GM21619 (cell line): ENCODE measurements around the gene NSD2.
"Not testable (repeated sequence)": the region's sequence is repeated elsewhere in the genome, so short reads cannot be mapped to it uniquely, and the experiment has no call there.

Experiments used
- ATAC-seq: cut with Tn5 transposase; IDR thresholded peaks from one replicate; pipeline ENCODE4 v1.9.1; 2021; ENCODE audit not compliant: unreplicated experiment

Gene NSD2

DNA sequence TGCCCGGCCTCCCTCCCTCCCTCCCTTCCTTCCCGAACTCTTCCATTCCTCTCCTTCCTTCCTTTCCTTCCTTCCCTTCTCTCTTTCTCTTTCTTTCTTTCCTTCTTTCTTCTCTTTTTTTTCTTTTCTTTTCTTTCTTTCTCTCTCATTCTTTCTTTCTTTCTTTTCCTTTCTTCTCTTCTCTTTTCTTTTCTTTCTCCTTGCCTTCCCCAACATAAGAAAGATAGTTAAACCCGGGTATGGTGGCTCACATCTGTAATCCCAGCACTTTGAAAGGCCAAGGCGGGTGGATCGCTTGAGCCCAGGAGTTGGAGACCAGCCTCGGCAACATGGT is 25.4 kb downstream of the NSD2 start:
- no peak for ATAC-seq

GRCh38 chr4:1898007-1898406 is 26.8 kb downstream of the NSD2 start:
- no peak for ATAC-seq

DNA sequence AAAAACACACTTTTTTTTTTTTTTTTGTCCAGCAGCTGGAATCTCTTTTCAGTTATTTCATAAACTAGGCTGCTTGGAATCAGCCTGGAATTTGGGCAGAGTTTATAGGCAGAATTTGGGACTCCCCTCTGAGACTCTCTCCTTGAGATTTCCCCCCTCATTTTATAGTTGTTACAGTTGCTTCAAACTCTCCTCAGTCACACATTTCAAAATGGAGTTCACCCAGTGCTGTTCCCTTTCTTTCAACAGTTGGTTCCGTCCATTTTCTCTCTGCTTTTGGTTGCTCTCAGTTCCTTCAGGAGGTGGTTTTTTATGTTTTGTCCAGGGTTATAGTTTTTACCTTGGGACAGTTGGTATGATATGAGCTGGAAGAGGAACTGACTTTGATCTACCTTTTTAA is 27.5 kb downstream of the NSD2 start:
- ATAC-seq = no peak

GRCh38 chr4:1899149-1900086 is 28.2 kb downstream of the NSD2 start:
- ATAC-seq = peak; percentile 81

DNA sequence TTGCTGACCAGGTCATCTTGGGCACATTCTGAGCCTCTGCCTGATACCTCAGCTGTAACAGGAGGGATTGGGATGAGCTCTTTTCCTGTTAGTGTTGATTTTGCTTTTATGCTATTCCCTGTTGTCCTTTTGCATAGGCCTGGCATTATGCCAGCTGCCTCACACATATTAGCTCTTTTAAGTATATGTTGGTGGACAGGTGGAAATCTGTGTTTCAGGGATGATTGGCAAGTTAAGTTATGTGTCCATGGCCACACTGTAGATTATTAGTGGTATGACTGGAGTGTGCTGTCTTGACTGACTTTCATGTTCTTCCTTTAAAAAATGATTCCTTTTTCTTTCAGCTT is 28.9 kb downstream of the NSD2 start:
- ATAC-seq = no peak

DNA sequence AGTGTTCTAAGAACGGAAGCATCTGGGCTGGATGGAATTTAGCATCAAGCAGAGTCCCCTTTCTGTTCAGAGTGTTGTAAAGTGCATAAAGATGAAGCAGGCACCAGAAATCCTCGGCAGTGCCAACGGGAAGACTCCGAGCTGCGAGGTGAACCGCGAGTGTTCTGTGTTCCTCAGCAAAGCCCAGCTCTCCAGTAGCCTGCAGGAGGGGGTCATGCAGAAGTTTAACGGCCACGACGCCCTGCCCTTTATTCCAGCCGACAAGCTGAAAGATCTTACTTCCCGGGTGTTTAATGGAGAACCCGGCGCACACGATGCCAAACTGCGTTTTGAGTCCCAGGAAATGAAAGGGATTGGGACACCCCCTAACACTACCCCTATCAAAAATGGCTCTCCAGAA is 29.4 kb downstream of the NSD2 start:
- no peak for ATAC-seq

GRCh38 chr4:1901127-1901526 is 29.9 kb downstream of the NSD2 start:
- ATAC-seq = no peak

- no peak for ATAC-seq
Observed at GRCh38 chr4:1902243-1902642, 31.1 kb downstream of the NSD2 start.

GRCh38 chr4:1903035-1903434 is 31.8 kb downstream of the NSD2 start:
- no peak for ATAC-seq

GRCh38 chr4:1904042-1904441 is 32.8 kb downstream of the NSD2 start:
- ATAC-seq = no peak

DNA sequence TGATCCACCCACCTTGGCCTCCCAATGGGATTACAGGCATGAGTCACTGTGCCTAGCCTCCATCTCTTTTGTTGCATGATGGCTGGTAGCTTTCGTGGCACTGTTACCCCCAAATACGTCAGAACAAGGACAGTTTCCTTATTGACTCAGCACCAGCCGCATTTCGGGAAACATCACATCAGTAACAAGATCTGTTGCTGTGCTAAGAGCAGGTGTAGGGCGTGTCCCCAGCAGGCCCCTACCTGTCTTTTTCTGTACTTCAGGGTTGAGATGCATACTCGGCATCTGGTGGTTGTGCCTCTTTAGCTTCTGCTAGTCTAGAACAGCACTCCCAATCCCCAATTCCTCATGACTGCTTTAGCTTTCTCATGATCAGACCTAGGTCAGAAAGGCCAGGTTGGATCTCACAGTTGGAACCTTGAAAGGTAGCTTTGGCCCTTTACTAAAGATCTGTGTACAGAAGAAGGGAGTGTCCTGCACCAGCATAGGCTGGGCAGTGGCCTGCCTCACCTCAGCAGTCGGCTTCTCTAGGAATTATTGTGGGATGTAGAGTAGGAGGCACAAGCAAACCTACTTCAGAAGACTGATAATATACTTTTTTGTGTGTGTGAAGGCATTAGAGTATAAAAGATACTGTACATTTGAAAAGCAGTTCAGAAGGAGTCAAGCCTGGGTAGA is 36.8 kb downstream of the NSD2 start:
- ATAC-seq = no peak

DNA sequence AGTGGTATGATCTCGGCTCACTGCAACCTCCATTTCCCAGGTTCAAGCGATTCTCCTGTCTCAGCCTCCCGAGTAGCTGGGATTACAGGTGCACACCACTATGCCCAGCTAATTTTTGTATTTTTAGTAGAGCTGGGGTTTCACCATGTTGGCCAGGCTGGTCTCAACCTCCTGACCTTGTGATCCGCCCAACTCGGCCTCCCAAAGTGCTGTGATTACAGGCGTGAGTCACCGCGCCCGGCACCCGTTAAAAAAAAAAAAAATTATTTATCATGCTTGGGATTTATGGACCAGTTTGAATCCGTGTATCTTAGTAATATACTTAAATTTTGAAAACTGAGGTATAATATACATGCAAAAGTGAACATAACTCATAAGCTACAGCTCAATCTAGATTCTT is 38.5 kb downstream of the NSD2 start:
- not testable (repeated sequence) for ATAC-seq

- ATAC-seq = no peak
Observed at GRCh38 chr4:1910643-1911042, 39.5 kb downstream of the NSD2 start.

DNA sequence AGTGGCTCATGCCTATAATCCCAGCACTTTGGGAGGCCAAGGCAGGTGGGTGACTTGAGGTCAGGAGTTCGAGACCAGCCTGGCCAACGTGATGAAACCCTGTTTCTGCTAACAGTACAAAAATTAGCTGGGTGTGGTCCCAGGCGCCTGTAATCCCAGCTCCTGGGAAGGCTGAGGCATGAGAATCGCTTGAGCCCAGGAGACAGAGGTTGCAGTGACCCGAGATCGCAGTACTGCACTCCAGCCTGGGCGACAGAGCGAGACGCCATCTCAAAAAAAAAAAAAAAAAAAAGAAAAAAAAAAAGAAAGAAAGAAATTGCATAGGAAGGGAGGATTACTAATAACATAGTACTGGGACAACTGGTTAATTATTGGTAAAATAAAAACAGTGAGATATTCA is 40.1 kb downstream of the NSD2 start:
- not testable (repeated sequence) for ATAC-seq

GRCh38 chr4:1922821-1923220 is 51.6 kb downstream of the NSD2 start:
- no peak for ATAC-seq

GRCh38 chr4:1927675-1928074 is 56.5 kb downstream of the NSD2 start:
- ATAC-seq = no peak

DNA sequence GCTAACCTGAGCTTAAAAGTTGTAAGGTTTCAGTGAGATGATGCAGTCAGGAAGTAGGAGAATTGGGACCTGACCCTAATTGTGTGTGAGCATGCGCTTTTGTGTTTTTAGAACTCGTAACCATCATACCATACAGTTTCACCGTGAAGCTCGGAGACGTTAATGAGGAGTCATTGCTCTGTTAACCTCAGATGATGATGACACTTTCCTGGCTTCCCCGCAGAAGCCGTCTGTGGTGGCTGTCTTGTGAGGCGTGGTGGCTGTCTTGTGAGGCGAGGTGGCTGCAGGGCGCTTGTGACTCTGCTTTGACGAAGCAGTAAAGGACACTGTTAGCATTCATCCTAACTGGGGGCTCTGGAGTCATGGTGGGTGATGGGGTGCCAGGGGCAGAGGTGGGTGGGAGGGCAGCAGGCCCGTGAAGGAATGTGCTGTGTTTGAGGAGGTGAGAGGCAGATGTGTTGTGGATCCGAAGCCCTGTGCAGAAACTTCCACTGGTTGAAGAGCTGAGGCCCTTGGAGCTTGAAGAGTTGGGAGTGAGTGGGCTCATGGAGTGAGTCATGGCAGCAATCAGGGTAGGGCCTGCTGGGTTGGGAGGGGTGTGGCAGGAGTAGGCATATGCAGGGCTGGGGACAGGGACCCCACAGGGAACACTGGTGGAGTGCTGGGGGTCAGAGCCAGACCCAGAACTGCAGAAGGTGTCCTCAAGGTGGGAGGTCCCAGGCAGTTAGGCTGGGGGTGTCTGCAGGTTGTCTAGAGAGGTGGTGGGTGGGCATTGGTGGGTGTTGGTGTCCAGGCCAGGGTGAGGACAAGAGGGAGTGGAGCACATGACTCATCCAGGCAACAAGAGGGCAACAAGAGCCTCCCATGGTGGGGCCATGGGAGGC is 57.4 kb downstream of the NSD2 start:
- ATAC-seq = no peak

GRCh38 chr4:1932736-1933135 is 61.5 kb downstream of the NSD2 start:
- no peak for ATAC-seq

DNA sequence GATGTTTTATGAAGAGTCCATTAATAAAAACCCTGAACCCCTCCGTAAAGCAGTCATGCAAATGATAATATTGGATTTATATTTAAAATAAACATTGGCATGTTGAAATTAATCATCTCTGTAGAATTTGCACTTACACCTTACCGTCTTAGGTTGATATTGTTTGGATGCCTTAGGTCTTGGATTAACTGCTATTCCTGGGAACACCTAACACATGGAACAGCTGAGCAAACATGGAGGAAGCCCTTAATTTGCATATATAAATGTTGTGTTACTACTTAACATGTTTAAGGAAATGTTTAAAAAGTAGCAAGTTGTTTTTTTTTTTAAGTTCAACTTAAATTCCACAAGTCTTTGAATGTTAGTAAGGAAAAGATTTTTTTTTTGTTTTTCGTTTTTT is 62.5 kb downstream of the NSD2 start:
- no peak for ATAC-seq

GRCh38 chr4:1937550-1937949 is 66.4 kb downstream of the NSD2 start:
- no peak for ATAC-seq

DNA sequence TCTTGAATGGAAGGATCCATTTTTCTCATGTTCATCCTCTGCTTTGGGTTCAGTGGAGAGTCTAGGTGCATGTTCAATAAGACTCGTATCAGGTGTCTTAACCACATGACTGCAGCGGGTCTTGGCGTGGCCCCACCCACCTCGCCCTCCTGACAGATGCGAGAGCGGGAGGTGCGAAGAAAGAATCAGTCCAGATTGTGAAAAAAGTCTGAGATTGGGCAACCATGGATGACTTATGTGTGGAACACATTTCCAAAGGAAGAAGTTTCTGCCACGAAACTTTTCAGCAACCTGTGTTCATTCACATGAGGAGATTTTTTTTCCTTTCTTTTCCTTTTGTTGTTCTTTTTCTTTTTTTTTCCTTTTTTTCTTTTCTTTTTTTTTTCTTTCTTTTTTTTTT is 66.8 kb downstream of the NSD2 start:
- ATAC-seq = no peak
